PC-3 (cell line): Measurements from ENCODE around the gene BCL11B. TPM values are rescaled to one million over a fixed set of nuclear protein-coding genes. Genes with fewer than 3 reads are reported as not detected.

Experiments
- ATAC-seq: fragments of 200-7000 bp; cut with Tn5 transposase; 2 replicates; pipeline ENCODE4 v1.9.1; 2020; ENCODE audit warnings: mild to moderate bottlenecking, moderate library complexity
- BruUV-seq: library from RNA; stranded (reverse); fragments of 400-500 nt; replicated peaks from 2 replicates; lab custom pipeline; 2021; lab: Mats Ljungman, UMichigan
- CTCF ChIA-PET: fragments of 300-600 bp; sonication (Branson Sonifier 250); formaldehyde crosslinking; loops from one replicate; lab custom pipeline; 2022; ENCODE audit warnings: antibody characterized with exemption; lab: Charles Lee
- POLR2A ChIA-PET: fragments of 300-600 bp; sonication (Branson Sonifier 250); formaldehyde crosslinking; loops from one replicate; lab custom pipeline; 2022; ENCODE audit warnings: antibody characterized with exemption; ENCODE audit not compliant: unreplicated experiment; lab: Charles Lee
- DNase-seq: peaks from one replicate; pipeline ENCODE4 v3.0.0-alpha.2; 2015
- H2AFZ ChIP-seq: fragments of 300-600 bp; sonication (generic); 2 replicates; pipeline ENCODE4 v1.6.0; 2016; ENCODE audit warnings: antibody characterized with exemption, low read length
- H3F3A ChIP-seq: fragments of 300-600 bp; sonication (generic); one replicate; pipeline ENCODE4 v1.6.0; 2017; ENCODE audit warnings: antibody characterized with exemption, low read length, control low read depth, mild to moderate bottlenecking; ENCODE audit not compliant: unreplicated experiment
- H3K27ac ChIP-seq: fragments of 300-600 bp; sonication (generic); 2 replicates; pipeline ENCODE4 v1.5.1; 2016; ENCODE audit warnings: mild to moderate bottlenecking, low read length
- H3K27me3 ChIP-seq: fragments of 300-600 bp; sonication (generic); 2 replicates; pipeline ENCODE4 v1.6.1; 2016; ENCODE audit warnings: low read length, mixed read lengths
- H3K36me3 ChIP-seq: fragments of 300-600 bp; sonication (generic); 2 replicates; pipeline ENCODE4 v1.6.1; 2016; ENCODE audit warnings: low read depth, mixed run types, low read length, mixed read lengths
- H3K4me1 ChIP-seq: fragments of 300-600 bp; sonication (generic); 2 replicates; pipeline ENCODE4 v1.5.1; 2016; ENCODE audit warnings: low read length; ENCODE audit not compliant: insufficient read depth
- H3K4me2 ChIP-seq: fragments of 300-600 bp; sonication (generic); 2 replicates; pipeline ENCODE4 v1.6.0; 2016; ENCODE audit warnings: low read length
- H3K4me3 ChIP-seq: fragments of 300-600 bp; sonication (generic); 2 replicates; pipeline ENCODE4 v1.5.1; 2016; ENCODE audit warnings: mild to moderate bottlenecking, low read length, mixed read lengths
- H3K79me2 ChIP-seq: fragments of 300-600 bp; sonication (generic); 2 replicates; pipeline ENCODE4 v1.6.1; 2017; ENCODE audit warnings: low read length, mixed read lengths
- H3K9ac ChIP-seq: fragments of 300-600 bp; sonication (generic); 2 replicates; pipeline ENCODE4 v1.6.0; 2016; ENCODE audit warnings: mild to moderate bottlenecking, low read length
- H3K9me2 ChIP-seq: fragments of 300-600 bp; sonication (generic); replicated peaks from 2 replicates; pipeline ENCODE4 v1.6.1; 2016; ENCODE audit warnings: mixed run types, low read length, mixed read lengths
- H3K9me3 ChIP-seq: fragments of 300-600 bp; sonication (generic); 2 replicates; pipeline ENCODE4 v1.6.1; 2016; ENCODE audit warnings: low read length, mixed read lengths
- H4K20me1 ChIP-seq: fragments of 300-600 bp; sonication (generic); 2 replicates; pipeline ENCODE4 v1.6.1; 2016; ENCODE audit warnings: low read length, mixed read lengths
- CTCF ChIP-seq: fragments of 300-600 bp; sonication (generic); conservative IDR thresholded peaks from 2 replicates; pipeline ENCODE4 v1.5.1; 2017; ENCODE audit warnings: antibody characterized with exemption, low read depth, mild to moderate bottlenecking, low read length
- EZH2 ChIP-seq: fragments of 300-600 bp; sonication (generic); IDR thresholded peaks from one replicate; pipeline ENCODE4 v1.6.1; 2017; ENCODE audit warnings: antibody characterized with exemption, mild to moderate bottlenecking, low read length; ENCODE audit not compliant: unreplicated experiment
- EZH2phosphoT487 ChIP-seq: fragments of 300-600 bp; sonication (generic); IDR thresholded peaks from 2 replicates; pipeline ENCODE4 v1.6.1; 2018; ENCODE audit warnings: mild to moderate bottlenecking, antibody characterized with exemption, low read length, borderline replicate concordance
- intact Hi-C: fragments of 100-400 bp; cut with micrococcal nuclease; formaldehyde crosslinking; loops from 2 replicates; pipeline ENCODE4 v1.9.0; 2023
- total RNA-seq: library from RNA; depleted of rRNA; stranded (reverse); fragments of >200 nt; gene quantifications from 2 replicates; pipeline ENCODE4 v1.2.3, GENCODE V29; 2014

The BCL11B gene
- total RNA-seq, 1 experiment from 2014 or later, result 0.73 TPM

GRCh38 chr14:99205086-99205688 lies 66.8 kb downstream of the BCL11B start:
- Histone ChIP-seq H3K9me3 (no peaks in the 10 kb centered on the region), H3F3A (no peaks in the 10 kb centered on the region), H3K9ac (no peak overlapping the region), H4K20me1 (no peaks in the 10 kb centered on the region), H3K27me3 (peaks cover 42% of the 10 kb centered on the region), H2AFZ (no peak overlapping the region), H3K4me1 (no peaks in the 10 kb centered on the region), H3K4me2 (no peak overlapping the region), H3K4me3 (no peak overlapping the region), H3K79me2 (no peaks in the 10 kb centered on the region), H3K36me3 (no peaks in the 10 kb centered on the region), H3K27ac (no peak overlapping the region), H3K9me2 (no peaks in the 10 kb centered on the region)
- no peak for ATAC-seq
- no peak for TF ChIP-seq EZH2phosphoT487
- no peak for TF ChIP-seq CTCF
- no peak for TF ChIP-seq EZH2
- POLR2A ChIA-PET, result interaction anchor here (0.7 kb wide), 1 partner anchor 1363 kb away, joined by 3 read pairs; no protein-coding TSS in a partner anchor
- BruUV-seq, result no TSS peak
- intact Hi-C loops, result no loop called here
- CTCF ChIA-PET, result no interaction called here
- DNase-seq, result no peak

- no peaks in the 10 kb centered on the region for H3K9me3 ChIP-seq
- H3K9ac ChIP-seq, result no peak overlapping the region
- no peak overlapping the region for H2AFZ ChIP-seq
- H4K20me1 ChIP-seq, result no peaks in the 10 kb centered on the region
- peaks cover 55% of the 10 kb centered on the region for H3K27me3 ChIP-seq
- H3K4me3 ChIP-seq, result no peak overlapping the region
- intact Hi-C loops, result no loop called here
- H3K4me2 ChIP-seq, result no peak overlapping the region
- no peak for DNase-seq
- H3K4me1 ChIP-seq, result no peaks in the 10 kb centered on the region
- no peak overlapping the region for H3K27ac ChIP-seq
- H3K79me2 ChIP-seq, result no peaks in the 10 kb centered on the region
- BruUV-seq, result no TSS peak
- no peaks in the 10 kb centered on the region for H3F3A ChIP-seq
- ATAC-seq, result no peak
- ChIA-PET CTCF (no interaction called here), POLR2A (no interaction called here)
- TF ChIP-seq EZH2phosphoT487, result no peak
- no peak for TF ChIP-seq CTCF
- no peak for TF ChIP-seq EZH2
- H3K36me3 ChIP-seq, result no peaks in the 10 kb centered on the region
- H3K9me2 ChIP-seq, result no peaks in the 10 kb centered on the region
These were observed 68.2 kb downstream of the BCL11B start for GRCh38 chr14:99203801-99204200.

DNA sequence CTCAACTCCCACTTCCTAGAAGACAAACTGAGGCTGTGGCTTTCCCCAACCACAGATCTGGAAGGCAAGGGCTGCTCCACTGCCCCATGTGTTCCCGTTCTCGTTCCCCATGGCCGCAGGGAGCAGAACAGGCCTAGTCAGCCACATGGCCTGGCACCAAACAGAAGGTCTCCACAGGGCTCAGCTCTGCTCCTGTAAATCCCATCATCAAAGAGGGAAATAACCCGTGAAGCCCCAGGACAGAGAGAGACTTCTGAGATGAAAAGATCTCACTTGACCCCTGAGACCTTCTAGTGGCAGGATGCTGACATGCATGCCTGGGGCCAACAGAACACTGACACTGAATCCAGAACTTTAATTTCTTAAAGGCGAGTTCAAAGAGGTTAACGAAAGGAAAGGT lies 68.9 kb downstream of the BCL11B start:
- Histone ChIP-seq H3K27ac (no peak overlapping the region), H3K9me2 (no peaks in the 10 kb centered on the region), H3K79me2 (no peaks in the 10 kb centered on the region), H3K36me3 (no peaks in the 10 kb centered on the region), H3K4me1 (no peaks in the 10 kb centered on the region), H4K20me1 (no peaks in the 10 kb centered on the region), H3K9me3 (no peaks in the 10 kb centered on the region), H3K27me3 (peaks cover 62% of the 10 kb centered on the region), H2AFZ (no peak overlapping the region), H3F3A (no peaks in the 10 kb centered on the region), H3K9ac (no peak overlapping the region), H3K4me2 (no peak overlapping the region), H3K4me3 (no peak overlapping the region)
- BruUV-seq, result no TSS peak
- intact Hi-C loops, result no loop called here
- ChIA-PET POLR2A (no interaction called here), CTCF (no interaction called here)
- ATAC-seq (no peak), DNase-seq (no peak)
- TF ChIP-seq EZH2phosphoT487 (no peak), EZH2 (no peak), CTCF (no peak)
